Effector memory CD8-positive, alpha-beta T cell (primary cell): ENCODE results near the gene RIMBP2.

ENCODE experiments used
- ATAC-seq: fragments of 150-1000 bp; cut with Tn5 transposase; replicated peaks from 2 replicates; pipeline ENCODE4 v1.10.0; 2021; ENCODE audit warnings: mild to moderate bottlenecking, moderate library complexity
- DNase-seq, 3 experiments: peaks; one replicate each; pipeline ENCODE4 v3.0.0; 2021
- H3K27ac Mint-ChIP-seq, 2 donors: one replicate each; pipeline ENCODE4 v1.8.0; 2022; ENCODE audit warnings: mild to moderate bottlenecking in 2 of 2, mixed read lengths in 2 of 2, moderate library complexity in 2 of 2
- H3K27me3 Mint-ChIP-seq, 2 donors: one replicate each; pipeline ENCODE4 v1.8.0; 2022; ENCODE audit warnings: mixed read lengths in 2 of 2
- H3K36me3 Mint-ChIP-seq: one replicate; pipeline ENCODE4 v1.8.0; 2022; ENCODE audit warnings: mild to moderate bottlenecking, moderate library complexity, mixed read lengths; ENCODE audit not compliant: insufficient read depth
- H3K4me1 Mint-ChIP-seq, 2 donors: one replicate each; pipeline ENCODE4 v1.8.0; 2022; ENCODE audit warnings: low read depth in 2 of 2, mixed read lengths in 2 of 2
- H3K4me3 Mint-ChIP-seq, 2 donors: one replicate each; pipeline ENCODE4 v1.8.0; 2022; ENCODE audit warnings: mild to moderate bottlenecking in 2 of 2, mixed read lengths in 2 of 2, moderate library complexity in 2 of 2
- H3K9me3 Mint-ChIP-seq, 2 donors: one replicate each; pipeline ENCODE4 v1.8.0; 2022; ENCODE audit warnings: mixed read lengths in 2 of 2

The RIMBP2 gene

DNA sequence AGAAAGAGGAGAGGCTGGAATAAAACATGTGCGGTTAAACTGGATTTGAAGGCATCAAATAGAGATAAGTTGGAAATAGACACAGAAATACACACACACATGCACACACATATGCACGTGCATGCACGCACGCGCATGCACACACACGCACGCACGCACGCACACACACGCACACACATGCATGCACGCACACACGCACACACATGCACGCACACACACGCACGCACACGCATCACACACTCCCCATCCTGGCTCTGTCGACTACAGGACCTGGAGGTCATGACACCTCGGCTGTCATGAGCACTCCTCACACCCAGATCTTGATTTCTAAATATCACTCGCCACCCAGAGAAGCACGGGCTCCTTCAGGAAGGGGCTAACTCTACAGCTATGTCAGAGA, 51.8 kb downstream of the RIMBP2 start:
- peaks cover 0 to 3% of the 10 kb centered on the region in 2 donors for H3K27me3 Mint-ChIP-seq
- DNase-seq = no peak
- peaks cover 6% of the 10 kb centered on the region for H3K36me3 Mint-ChIP-seq
- no peak overlapping the region for H3K4me3 Mint-ChIP-seq
- no peak for ATAC-seq
- H3K9me3 Mint-ChIP-seq = peaks cover 6 to 7% of the 10 kb centered on the region in 2 donors
- no peaks in the 10 kb centered on the region for H3K4me1 Mint-ChIP-seq
- H3K27ac Mint-ChIP-seq = no peak overlapping the region

GRCh38 chr12:130663514-130663913, 52.6 kb downstream of the RIMBP2 start:
- H3K4me1 Mint-ChIP-seq = no peaks in the 10 kb centered on the region
- ATAC-seq = no peak
- H3K9me3 Mint-ChIP-seq = peaks cover under 1 to 2% of the 10 kb centered on the region in 2 donors
- no peaks in the 10 kb centered on the region for H3K27me3 Mint-ChIP-seq
- no peak overlapping the region for H3K27ac Mint-ChIP-seq
- no peak for DNase-seq
- peaks cover 4% of the 10 kb centered on the region for H3K36me3 Mint-ChIP-seq
- H3K4me3 Mint-ChIP-seq = no peak overlapping the region

DNA sequence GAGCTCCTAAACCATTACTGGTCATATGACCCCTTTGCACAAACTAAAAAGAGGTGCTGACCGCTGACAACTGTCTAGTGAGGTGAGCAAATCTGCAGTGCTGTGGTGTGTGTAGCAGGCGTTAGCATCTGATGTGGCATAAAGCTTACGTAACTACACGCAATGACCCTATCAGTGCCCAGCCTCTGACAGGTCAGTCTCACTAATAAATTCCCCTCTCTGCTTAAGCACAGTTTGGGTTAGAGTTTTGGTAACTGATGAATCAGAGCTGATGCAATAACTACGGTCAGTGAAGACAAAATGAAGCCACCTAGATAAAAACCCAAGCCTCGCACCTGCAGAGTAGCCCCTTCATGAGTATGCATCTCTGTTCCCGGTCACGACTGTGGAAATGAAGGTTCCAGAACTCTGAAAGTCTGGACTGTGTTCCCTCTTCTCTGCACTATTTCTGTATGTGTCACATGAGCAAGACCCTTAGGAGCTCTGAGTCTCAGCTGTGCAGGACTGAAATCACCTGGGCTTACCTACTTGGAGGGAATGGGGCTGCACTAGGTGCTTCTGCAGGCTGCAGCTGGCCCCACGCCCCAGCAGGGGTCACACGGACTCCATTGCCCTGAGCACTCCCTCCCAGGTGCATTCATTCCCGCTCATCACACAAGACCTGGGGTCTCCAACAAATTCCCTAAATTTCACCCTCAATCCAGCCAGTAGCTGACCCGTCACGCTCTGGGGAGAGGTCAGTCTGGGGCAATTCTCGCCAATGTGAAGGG, 54.4 kb downstream of the RIMBP2 start:
- no peak for ATAC-seq
- Mint-ChIP-seq H3K27me3 (peaks cover 0 to 4% of the 10 kb centered on the region in 2 donors), H3K9me3 (no peaks in the 10 kb centered on the region), H3K36me3 (peaks cover 8% of the 10 kb centered on the region), H3K4me3 (no peak overlapping the region), H3K4me1 (no peaks in the 10 kb centered on the region), H3K27ac (no peak overlapping the region)
- no peak for DNase-seq

GRCh38 chr12:130661059-130661458, 55.0 kb downstream of the RIMBP2 start:
- Mint-ChIP-seq H3K4me3 (no peak overlapping the region), H3K4me1 (no peaks in the 10 kb centered on the region), H3K36me3 (peaks cover 8% of the 10 kb centered on the region), H3K9me3 (no peaks in the 10 kb centered on the region), H3K27ac (no peak overlapping the region), H3K27me3 (peaks cover 4% of the 10 kb centered on the region in 2 donors)
- no peak for ATAC-seq
- no peak for DNase-seq

DNA sequence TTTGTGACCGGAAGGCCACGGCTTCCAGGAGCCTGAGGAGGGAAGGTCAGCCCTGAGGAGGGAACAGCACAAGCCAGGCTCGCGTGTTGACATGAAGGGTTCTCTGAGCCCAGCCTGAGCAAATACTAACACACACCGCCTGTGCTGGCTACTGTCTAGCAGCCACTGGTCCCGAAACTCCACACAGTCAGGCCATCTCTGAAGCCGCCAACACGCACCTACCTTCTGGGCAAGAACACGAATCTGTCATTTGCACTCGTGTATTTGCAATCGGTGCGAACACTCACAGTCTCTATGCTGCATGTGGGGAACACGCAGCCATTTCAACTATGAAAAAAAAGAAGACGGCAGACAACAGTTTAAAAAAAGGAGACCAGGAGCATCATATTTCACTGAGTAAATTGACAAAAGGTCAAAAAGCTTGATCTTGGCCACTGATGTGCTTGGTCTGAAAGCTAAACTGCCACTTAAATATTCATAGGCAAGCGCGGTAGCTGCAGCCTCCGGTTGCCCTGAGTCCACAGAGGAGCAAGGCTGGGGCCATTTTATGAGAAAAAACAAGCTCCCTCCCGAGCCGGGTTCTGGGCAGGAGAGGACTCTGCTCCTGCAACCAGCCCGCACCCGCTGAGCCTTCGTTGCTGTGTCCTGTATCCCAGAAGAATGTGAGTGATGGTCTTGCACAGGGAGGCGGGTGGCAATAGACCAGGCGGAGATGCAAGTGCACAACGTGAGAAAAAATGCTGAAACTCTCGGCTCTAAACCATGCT, 57.8 kb downstream of the RIMBP2 start:
- Mint-ChIP-seq H3K4me1 (no peaks in the 10 kb centered on the region), H3K36me3 (peaks cover 8% of the 10 kb centered on the region), H3K4me3 (no peak overlapping the region), H3K27ac (no peak overlapping the region), H3K9me3 (peaks cover 3 to 6% of the 10 kb centered on the region in 2 donors), H3K27me3 (peaks cover 10 to 18% of the 10 kb centered on the region in 2 donors)
- DNase-seq (no peak), ATAC-seq (no peak)

GRCh38 chr12:130656411-130656810, 59.7 kb downstream of the RIMBP2 start:
- Mint-ChIP-seq H3K4me1 (no peaks in the 10 kb centered on the region), H3K4me3 (no peak overlapping the region), H3K9me3 (peaks cover 3 to 6% of the 10 kb centered on the region in 2 donors), H3K36me3 (peaks cover 8% of the 10 kb centered on the region), H3K27me3 (peaks cover 10 to 27% of the 10 kb centered on the region in 2 donors), H3K27ac (no peak overlapping the region)
- DNase-seq = no peak
- ATAC-seq = no peak

DNA sequence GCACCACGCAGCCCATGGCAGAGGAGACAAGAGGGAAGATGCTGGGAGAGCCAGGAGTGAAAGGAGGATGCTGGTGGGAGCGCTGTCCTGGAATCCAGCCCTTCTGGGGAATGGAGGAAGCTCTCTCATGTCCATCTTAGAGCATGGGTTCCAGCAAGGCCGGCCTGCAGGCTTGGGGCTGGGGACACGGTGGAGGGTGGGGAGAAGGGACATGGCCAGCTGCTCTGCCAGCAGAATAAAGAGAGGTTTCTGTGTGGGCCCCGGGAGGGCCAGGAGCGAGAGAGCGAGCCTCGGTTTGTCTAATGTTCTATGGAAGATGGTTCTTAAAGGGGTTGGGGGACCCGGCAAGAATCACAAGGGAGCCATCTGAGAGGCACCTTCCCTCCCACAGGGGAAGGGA, 60.2 kb downstream of the RIMBP2 start:
- no peaks in the 10 kb centered on the region for H3K4me1 Mint-ChIP-seq
- no peak overlapping the region for H3K4me3 Mint-ChIP-seq
- no peak for DNase-seq

GRCh38 chr12:130655010-130655409, 61.1 kb downstream of the RIMBP2 start:
- H3K4me1 Mint-ChIP-seq = no peaks in the 10 kb centered on the region
- H3K36me3 Mint-ChIP-seq = peaks cover 4% of the 10 kb centered on the region
- H3K27me3 Mint-ChIP-seq = peaks cover 10 to 41% of the 10 kb centered on the region in 2 donors
- no peak overlapping the region for H3K27ac Mint-ChIP-seq
- no peak for ATAC-seq
- DNase-seq = no peak
- no peak overlapping the region for H3K4me3 Mint-ChIP-seq
- peaks cover 6% of the 10 kb centered on the region in 2 donors for H3K9me3 Mint-ChIP-seq

More for the DNA sequence above, 60.2 kb downstream of the RIMBP2 start:
- Mint-ChIP-seq H3K27me3 (peaks cover 10 to 32% of the 10 kb centered on the region in 2 donors), H3K27ac (no peak overlapping the region), H3K9me3 (peaks cover 3 to 6% of the 10 kb centered on the region in 2 donors), H3K36me3 (peaks cover 6% of the 10 kb centered on the region)
- ATAC-seq = no peak

- peaks cover 6% of the 10 kb centered on the region in 2 donors for H3K9me3 Mint-ChIP-seq
- H3K36me3 Mint-ChIP-seq = no peaks in the 10 kb centered on the region
- no peak overlapping the region for H3K27ac Mint-ChIP-seq
- peaks cover 5 to 41% of the 10 kb centered on the region in 2 donors for H3K27me3 Mint-ChIP-seq
- ATAC-seq = no peak
- H3K4me3 Mint-ChIP-seq = no peak overlapping the region
- H3K4me1 Mint-ChIP-seq = no peaks in the 10 kb centered on the region
- no peak for DNase-seq
Measured at GRCh38 chr12:130651188-130651959, 64.7 kb downstream of the RIMBP2 start.

GRCh38 chr12:130650131-130650530, 66.0 kb downstream of the RIMBP2 start:
- ATAC-seq = no peak
- no peaks in the 10 kb centered on the region for H3K36me3 Mint-ChIP-seq
- peaks cover 0 to 28% of the 10 kb centered on the region in 2 donors for H3K27me3 Mint-ChIP-seq

GRCh38 chr12:130649101-130650045, 66.7 kb downstream of the RIMBP2 start:
- no peak overlapping the region for H3K27ac Mint-ChIP-seq
- H3K4me3 Mint-ChIP-seq = no peak overlapping the region
- H3K27me3 Mint-ChIP-seq = peaks cover 0 to 25% of the 10 kb centered on the region in 2 donors
- peaks cover 4 to 5% of the 10 kb centered on the region in 2 donors for H3K9me3 Mint-ChIP-seq
- no peaks in the 10 kb centered on the region for H3K4me1 Mint-ChIP-seq
- no peak for ATAC-seq
- H3K36me3 Mint-ChIP-seq = no peaks in the 10 kb centered on the region
- DNase-seq = no peak

More at GRCh38 chr12:130650131-130650530, 66.0 kb downstream of the RIMBP2 start:
- H3K4me1 Mint-ChIP-seq = no peaks in the 10 kb centered on the region
- DNase-seq = no peak
- no peak overlapping the region for H3K4me3 Mint-ChIP-seq
- H3K27ac Mint-ChIP-seq = peak overlapping the region in 1 of 2 donors; percentile 58
- H3K9me3 Mint-ChIP-seq = peaks cover 6% of the 10 kb centered on the region in 2 donors

DNA sequence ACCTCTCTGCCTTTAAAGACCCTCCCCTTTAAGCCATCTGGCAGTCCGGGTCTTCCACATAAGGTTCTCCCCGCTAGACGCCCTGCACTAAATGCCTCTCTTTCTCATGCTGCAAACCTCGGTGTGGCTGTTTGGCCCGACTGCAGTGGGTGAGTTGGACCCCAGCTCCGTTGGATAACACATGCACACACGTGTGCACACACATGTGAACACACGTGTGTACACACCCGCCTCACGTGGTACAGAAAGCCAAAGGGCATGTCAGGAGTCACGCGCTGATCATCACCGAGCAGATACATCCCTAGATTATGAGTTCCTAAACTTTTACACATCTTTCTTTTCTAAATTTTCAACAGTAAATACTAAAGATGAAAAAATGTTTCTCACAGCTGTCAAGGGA, 68.3 kb downstream of the RIMBP2 start:
- peaks cover 3 to 10% of the 10 kb centered on the region in 2 donors for H3K9me3 Mint-ChIP-seq
- H3K4me3 Mint-ChIP-seq = no peak overlapping the region
- H3K27ac Mint-ChIP-seq = no peak overlapping the region
- H3K4me1 Mint-ChIP-seq = no peaks in the 10 kb centered on the region
- H3K36me3 Mint-ChIP-seq = no peaks in the 10 kb centered on the region
- DNase-seq (no peak), ATAC-seq (no peak)
- H3K27me3 Mint-ChIP-seq = peaks cover 0 to 26% of the 10 kb centered on the region in 2 donors
